ENCODE measurements around the gene GUCY2D. TPM values are rescaled to one million over a fixed set of nuclear protein-coding genes. Genes with fewer than 3 reads are reported as not detected.

The GUCY2D gene
- total and polyA plus RNA-seq, 2 experiments from 2014 or later: 0.07 to 0.08 TPM

DNA sequence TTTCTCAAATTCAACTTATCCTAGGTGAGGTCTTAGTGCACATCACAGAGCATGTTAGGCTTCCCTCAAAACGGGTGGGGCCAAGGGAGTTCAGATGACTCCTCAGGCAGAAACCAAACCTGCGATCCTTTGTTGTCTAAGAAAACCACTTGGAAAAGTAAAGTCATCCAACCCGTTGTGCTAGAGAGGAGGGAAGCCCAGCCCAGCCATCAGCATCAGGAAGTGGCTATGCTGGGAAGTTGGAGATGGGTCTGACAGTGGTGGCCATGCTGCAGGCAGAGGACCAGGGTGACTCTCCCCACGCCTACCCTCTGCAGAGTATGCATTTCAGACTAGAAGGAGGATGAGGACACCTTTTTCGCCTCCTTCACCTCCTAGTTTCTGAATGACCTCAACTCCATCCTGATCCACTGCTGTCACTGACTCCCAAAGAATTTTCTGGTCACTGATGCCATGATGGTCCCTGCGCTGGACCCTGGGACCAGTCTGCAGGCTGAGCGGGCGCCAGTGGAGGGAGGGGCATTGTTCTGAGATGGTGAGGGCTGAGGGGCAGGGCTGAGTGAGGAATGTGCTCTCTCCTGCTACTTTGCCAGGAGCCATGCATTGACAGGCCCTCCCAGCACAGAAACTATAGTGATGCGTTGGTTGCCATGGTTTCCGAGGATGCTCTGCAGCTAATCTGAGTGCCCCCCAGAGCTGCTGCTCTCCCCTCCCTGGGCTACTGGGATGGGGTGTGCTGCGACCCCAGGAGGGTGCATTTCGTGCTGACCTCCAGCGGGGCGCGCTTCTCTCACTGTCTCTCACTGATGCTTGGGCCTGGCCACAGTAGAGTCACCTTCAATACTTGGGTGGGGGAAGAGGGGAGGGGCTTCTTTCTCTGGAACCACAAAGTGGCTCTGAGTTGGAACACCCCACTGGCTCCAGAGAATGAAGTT is 64.7 kb downstream of the GUCY2D start:
- H3K4me1 ChIP-seq (ENCODE audit: insufficient read depth): peaks cover 18% of the 10 kb centered on the region
- no peak overlapping the region for H3K4me3 Mint-ChIP-seq
- H3F3A ChIP-seq (replicated peaks; ENCODE audit: low read depth): no peaks in the 10 kb centered on the region
- no peak overlapping the region for H3K4me2 ChIP-seq
- H3K9me2 ChIP-seq (ENCODE audit: insufficient read depth): no peaks in the 10 kb centered on the region
- no peak overlapping the region for H2AFZ ChIP-seq
- peaks cover 97% of the 10 kb centered on the region for H3K27me3 ChIP-seq (ENCODE audit: insufficient read depth)
- peak; percentile 28 for ATAC-seq
- H3K36me3 ChIP-seq (ENCODE audit: insufficient read depth): no peaks in the 10 kb centered on the region
- H3K4me1 Mint-ChIP-seq: peaks cover 20% of the 10 kb centered on the region
- H3K79me2 ChIP-seq (replicated peaks; ENCODE audit: insufficient read depth): no peaks in the 10 kb centered on the region
- H4K20me1 ChIP-seq (replicated peaks; ENCODE audit: insufficient read depth): no peaks in the 10 kb centered on the region
- no peak overlapping the region for H3K27ac ChIP-seq (ENCODE audit: low read depth)
- no peaks in the 10 kb centered on the region for H3K36me3 Mint-ChIP-seq (ENCODE audit: low read depth)
- peaks cover 81% of the 10 kb centered on the region for H3K27me3 Mint-ChIP-seq (ENCODE audit: insufficient read depth, low read depth, poor library complexity)
- no peak overlapping the region for H3K4me3 ChIP-seq
- TF ChIP-seq, protein P1, sequence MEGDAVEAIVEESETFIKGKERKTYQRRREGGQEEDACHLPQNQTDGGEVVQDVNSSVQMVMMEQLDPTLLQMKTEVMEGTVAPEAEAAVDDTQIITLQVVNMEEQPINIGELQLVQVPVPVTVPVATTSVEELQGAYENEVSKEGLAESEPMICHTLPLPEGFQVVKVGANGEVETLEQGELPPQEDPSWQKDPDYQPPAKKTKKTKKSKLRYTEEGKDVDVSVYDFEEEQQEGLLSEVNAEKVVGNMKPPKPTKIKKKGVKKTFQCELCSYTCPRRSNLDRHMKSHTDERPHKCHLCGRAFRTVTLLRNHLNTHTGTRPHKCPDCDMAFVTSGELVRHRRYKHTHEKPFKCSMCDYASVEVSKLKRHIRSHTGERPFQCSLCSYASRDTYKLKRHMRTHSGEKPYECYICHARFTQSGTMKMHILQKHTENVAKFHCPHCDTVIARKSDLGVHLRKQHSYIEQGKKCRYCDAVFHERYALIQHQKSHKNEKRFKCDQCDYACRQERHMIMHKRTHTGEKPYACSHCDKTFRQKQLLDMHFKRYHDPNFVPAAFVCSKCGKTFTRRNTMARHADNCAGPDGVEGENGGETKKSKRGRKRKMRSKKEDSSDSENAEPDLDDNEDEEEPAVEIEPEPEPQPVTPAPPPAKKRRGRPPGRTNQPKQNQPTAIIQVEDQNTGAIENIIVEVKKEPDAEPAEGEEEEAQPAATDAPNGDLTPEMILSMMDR (conservative IDR thresholded peaks at IDR 0.05; ENCODE audit: low read depth in 2 of 2): peak in 1 of 2 experiments; percentile 31; a peak in 2 of 4 replicates
- TF ChIP-seq NANOG (IDR thresholded peaks at IDR 0.05; ENCODE audit: borderline replicate concordance): no peak
- no peak for TF ChIP-seq POLR2AphosphoS5 (IDR thresholded peaks at IDR 0.05; ENCODE audit: low read depth)
- TF ChIP-seq, protein P2, sequence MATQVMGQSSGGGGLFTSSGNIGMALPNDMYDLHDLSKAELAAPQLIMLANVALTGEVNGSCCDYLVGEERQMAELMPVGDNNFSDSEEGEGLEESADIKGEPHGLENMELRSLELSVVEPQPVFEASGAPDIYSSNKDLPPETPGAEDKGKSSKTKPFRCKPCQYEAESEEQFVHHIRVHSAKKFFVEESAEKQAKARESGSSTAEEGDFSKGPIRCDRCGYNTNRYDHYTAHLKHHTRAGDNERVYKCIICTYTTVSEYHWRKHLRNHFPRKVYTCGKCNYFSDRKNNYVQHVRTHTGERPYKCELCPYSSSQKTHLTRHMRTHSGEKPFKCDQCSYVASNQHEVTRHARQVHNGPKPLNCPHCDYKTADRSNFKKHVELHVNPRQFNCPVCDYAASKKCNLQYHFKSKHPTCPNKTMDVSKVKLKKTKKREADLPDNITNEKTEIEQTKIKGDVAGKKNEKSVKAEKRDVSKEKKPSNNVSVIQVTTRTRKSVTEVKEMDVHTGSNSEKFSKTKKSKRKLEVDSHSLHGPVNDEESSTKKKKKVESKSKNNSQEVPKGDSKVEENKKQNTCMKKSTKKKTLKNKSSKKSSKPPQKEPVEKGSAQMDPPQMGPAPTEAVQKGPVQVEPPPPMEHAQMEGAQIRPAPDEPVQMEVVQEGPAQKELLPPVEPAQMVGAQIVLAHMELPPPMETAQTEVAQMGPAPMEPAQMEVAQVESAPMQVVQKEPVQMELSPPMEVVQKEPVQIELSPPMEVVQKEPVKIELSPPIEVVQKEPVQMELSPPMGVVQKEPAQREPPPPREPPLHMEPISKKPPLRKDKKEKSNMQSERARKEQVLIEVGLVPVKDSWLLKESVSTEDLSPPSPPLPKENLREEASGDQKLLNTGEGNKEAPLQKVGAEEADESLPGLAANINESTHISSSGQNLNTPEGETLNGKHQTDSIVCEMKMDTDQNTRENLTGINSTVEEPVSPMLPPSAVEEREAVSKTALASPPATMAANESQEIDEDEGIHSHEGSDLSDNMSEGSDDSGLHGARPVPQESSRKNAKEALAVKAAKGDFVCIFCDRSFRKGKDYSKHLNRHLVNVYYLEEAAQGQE (IDR thresholded peaks at IDR 0.05; ENCODE audit: unreplicated experiment): no peak
- TF ChIP-seq, protein P3, sequence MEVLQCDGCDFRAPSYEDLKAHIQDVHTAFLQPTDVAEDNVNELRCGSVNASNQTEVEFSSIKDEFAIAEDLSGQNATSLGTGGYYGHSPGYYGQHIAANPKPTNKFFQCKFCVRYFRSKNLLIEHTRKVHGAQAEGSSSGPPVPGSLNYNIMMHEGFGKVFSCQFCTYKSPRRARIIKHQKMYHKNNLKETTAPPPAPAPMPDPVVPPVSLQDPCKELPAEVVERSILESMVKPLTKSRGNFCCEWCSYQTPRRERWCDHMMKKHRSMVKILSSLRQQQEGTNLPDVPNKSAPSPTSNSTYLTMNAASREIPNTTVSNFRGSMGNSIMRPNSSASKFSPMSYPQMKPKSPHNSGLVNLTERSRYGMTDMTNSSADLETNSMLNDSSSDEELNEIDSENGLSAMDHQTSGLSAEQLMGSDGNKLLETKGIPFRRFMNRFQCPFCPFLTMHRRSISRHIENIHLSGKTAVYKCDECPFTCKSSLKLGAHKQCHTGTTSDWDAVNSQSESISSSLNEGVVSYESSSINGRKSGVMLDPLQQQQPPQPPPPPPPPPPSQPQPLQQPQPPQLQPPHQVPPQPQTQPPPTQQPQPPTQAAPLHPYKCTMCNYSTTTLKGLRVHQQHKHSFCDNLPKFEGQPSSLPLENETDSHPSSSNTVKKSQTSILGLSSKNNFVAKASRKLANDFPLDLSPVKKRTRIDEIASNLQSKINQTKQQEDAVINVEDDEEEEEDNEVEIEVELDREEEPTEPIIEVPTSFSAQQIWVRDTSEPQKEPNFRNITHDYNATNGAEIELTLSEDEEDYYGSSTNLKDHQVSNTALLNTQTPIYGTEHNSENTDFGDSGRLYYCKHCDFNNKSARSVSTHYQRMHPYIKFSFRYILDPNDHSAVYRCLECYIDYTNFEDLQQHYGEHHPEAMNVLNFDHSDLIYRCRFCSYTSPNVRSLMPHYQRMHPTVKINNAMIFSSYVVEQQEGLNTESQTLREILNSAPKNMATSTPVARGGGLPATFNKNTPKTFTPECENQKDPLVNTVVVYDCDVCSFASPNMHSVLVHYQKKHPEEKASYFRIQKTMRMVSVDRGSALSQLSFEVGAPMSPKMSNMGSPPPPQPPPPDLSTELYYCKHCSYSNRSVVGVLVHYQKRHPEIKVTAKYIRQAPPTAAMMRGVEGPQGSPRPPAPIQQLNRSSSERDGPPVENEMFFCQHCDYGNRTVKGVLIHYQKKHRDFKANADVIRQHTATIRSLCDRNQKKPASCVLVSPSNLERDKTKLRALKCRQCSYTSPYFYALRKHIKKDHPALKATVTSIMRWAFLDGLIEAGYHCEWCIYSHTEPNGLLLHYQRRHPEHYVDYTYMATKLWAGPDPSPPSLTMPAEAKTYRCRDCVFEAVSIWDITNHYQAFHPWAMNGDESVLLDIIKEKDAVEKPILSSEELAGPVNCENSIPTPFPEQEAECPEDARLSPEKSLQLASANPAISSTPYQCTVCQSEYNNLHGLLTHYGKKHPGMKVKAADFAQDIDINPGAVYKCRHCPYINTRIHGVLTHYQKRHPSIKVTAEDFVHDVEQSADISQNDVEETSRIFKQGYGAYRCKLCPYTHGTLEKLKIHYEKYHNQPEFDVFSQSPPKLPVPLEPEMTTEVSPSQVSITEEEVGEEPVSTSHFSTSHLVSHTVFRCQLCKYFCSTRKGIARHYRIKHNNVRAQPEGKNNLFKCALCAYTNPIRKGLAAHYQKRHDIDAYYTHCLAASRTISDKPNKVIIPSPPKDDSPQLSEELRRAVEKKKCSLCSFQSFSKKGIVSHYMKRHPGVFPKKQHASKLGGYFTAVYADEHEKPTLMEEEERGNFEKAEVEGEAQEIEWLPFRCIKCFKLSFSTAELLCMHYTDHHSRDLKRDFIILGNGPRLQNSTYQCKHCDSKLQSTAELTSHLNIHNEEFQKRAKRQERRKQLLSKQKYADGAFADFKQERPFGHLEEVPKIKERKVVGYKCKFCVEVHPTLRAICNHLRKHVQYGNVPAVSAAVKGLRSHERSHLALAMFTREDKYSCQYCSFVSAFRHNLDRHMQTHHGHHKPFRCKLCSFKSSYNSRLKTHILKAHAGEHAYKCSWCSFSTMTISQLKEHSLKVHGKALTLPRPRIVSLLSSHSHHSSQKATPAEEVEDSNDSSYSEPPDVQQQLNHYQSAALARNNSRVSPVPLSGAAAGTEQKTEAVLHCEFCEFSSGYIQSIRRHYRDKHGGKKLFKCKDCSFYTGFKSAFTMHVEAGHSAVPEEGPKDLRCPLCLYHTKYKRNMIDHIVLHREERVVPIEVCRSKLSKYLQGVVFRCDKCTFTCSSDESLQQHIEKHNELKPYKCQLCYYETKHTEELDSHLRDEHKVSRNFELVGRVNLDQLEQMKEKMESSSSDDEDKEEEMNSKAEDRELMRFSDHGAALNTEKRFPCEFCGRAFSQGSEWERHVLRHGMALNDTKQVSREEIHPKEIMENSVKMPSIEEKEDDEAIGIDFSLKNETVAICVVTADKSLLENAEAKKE (CRISPR knock-in tag; IDR thresholded peaks at IDR 0.05): no peak
- no peak for TF ChIP-seq STAT1 (IDR thresholded peaks at IDR 0.05; ENCODE audit: unreplicated experiment)
- H3K27ac Mint-ChIP-seq: no peak overlapping the region
- peak; percentile 42 for DNase-seq (ENCODE audit: low spot score)
- H3K9me3 Mint-ChIP-seq: no peaks in the 10 kb centered on the region; the same call in 2 of the 3 replicates

Data from GM23338 (cell line).